Measurements from ENCODE around the gene SORCS2. TPM values are rescaled to one million over a fixed set of nuclear protein-coding genes. Genes with fewer than 3 reads are reported as not detected.

SORCS2 gene
- total and polyA plus RNA-seq, 2 of the 4 experiments (the other 2 are of a cell fraction): 0.36 to 0.62 TPM

DNA sequence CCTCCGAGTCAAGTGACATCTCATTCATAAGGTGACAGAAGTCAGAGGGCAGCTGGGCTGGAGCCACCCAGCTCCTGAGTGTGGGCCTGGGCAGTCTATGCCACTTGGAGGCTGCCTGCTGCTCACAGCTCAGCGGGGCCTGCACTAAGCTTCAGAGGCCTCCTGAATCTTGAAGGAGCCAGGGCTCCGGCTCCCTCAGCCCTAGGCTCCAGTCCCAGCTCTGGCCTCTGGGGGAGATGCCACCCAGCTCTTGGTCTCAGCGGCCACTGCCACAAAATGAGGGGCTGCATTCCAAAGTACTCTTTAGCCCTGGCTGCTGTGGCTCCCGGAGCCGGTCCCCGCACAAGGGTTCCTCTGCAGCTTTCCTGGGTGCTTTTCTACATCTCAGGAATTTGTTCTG lies 275.1 kb downstream of the SORCS2 start:
- ChIA-PET CTCF (no interaction called here), POLR2A (ENCODE audit: unreplicated experiment) (no interaction called here)
- no TSS peak for BruUV-seq (replicated peaks)
- Histone ChIP-seq H4K5ac (ENCODE audit: low read depth, low read length) (no peak overlapping the region), H2BK15ac (ENCODE audit: low read depth, low read length) (no peak overlapping the region), H2BK120ac (ENCODE audit: low read depth, low read length) (no peak overlapping the region), H2AFZ (replicated peaks; ENCODE audit: low read length, poor library complexity) (no peak overlapping the region), H3K14ac (replicated peaks; ENCODE audit: low read depth, low read length) (no peak overlapping the region), H3K9me1 (ENCODE audit: insufficient read depth, low read length) (no peaks in the 10 kb centered on the region), H3K4me1 (ENCODE audit: control insufficient read depth, insufficient read depth, low read length) (no peaks in the 10 kb centered on the region), H2BK5ac (ENCODE audit: low read depth, low read length, poor library complexity, severe bottlenecking) (no peak overlapping the region), H3K9me3 (ENCODE audit: control insufficient read depth, insufficient read depth, low read length) (peaks cover 4% of the 10 kb centered on the region; the same call in 1 of the 2 replicates), H3K27me3 (ENCODE audit: control insufficient read depth, insufficient read depth, low read length) (peaks cover 28% of the 10 kb centered on the region), H3K4me2 (ENCODE audit: low read depth, low read length) (no peak overlapping the region), H3K4ac (ENCODE audit: low read depth, low read length) (no peak overlapping the region), H3K23ac (ENCODE audit: low read depth, low read length) (no peak overlapping the region), H3K79me1 (ENCODE audit: low read depth in 1 of 2, low read length in 2 of 2) (no peaks in the 10 kb centered on the region), H4K91ac (ENCODE audit: insufficient read depth, low read depth, low read length) (no peak overlapping the region), H2AK9ac (replicated peaks; ENCODE audit: low read depth, low read length, poor library complexity) (no peak overlapping the region), H4K20me1 (ENCODE audit: insufficient read depth, low read length) (no peaks in the 10 kb centered on the region), H3K27ac (ENCODE audit: insufficient read depth, low read length) (no peak overlapping the region), H2AK5ac (ENCODE audit: low read depth, low read length) (no peak overlapping the region), H3K9ac (ENCODE audit: low read depth, low read length) (no peak overlapping the region), H3K36me3 (ENCODE audit: control insufficient read depth, insufficient read depth, low read length) (no peaks in the 10 kb centered on the region), H3K56ac (ENCODE audit: extremely low read depth, insufficient read depth, low read length) (no peak overlapping the region), H3K4me3 (ENCODE audit: insufficient read depth, low read depth, low read length) (no peak overlapping the region), H2BK20ac (ENCODE audit: low read depth, low read length) (no peak overlapping the region), H3K18ac (ENCODE audit: low read depth, low read length) (no peak overlapping the region), H4K8ac (ENCODE audit: low read depth in 2 of 2, low read length in 2 of 2) (no peak overlapping the region)
- in situ Hi-C loops (cut with MboI; ENCODE audit: low sequenced_read_pairs): no loop called here
- intact Hi-C loops (cut with micrococcal nuclease): no loop called here
- dilution Hi-C loops (cut with HindIII; ENCODE audit: low sequenced_read_pairs, unreplicated experiment): no loop called here
- TF ChIP-seq MAZ (IDR thresholded peaks at IDR 0.05; ENCODE audit: borderline replicate concordance, low read depth, low read length): no peak
- TF ChIP-seq BHLHE40 (IDR thresholded peaks at IDR 0.05; ENCODE audit: low read depth, low read length): no peak
- no peak for TF ChIP-seq CHD1 (IDR thresholded peaks at IDR 0.05; ENCODE audit: low read depth, low read length)
- TF ChIP-seq RAD21 (IDR thresholded peaks at IDR 0.05; ENCODE audit: low read length): no peak
- no peak for TF ChIP-seq CEBPB (IDR thresholded peaks at IDR 0.05; ENCODE audit: low read depth, low read length)
- TF ChIP-seq, protein P1, sequence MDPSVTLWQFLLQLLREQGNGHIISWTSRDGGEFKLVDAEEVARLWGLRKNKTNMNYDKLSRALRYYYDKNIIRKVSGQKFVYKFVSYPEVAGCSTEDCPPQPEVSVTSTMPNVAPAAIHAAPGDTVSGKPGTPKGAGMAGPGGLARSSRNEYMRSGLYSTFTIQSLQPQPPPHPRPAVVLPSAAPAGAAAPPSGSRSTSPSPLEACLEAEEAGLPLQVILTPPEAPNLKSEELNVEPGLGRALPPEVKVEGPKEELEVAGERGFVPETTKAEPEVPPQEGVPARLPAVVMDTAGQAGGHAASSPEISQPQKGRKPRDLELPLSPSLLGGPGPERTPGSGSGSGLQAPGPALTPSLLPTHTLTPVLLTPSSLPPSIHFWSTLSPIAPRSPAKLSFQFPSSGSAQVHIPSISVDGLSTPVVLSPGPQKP (IDR thresholded peaks at IDR 0.05; ENCODE audit: borderline replicate concordance, low read depth, low read length): no peak
- no peak for TF ChIP-seq FOS (IDR thresholded peaks at IDR 0.05; ENCODE audit: low read depth, low read length)
- TF ChIP-seq POLR2A (IDR thresholded peaks at IDR 0.05; ENCODE audit: low read depth, low read length): no peak
- no peak for TF ChIP-seq MAFK (IDR thresholded peaks at IDR 0.05; ENCODE audit: low read depth, low read length)
- TF ChIP-seq, protein P2, sequence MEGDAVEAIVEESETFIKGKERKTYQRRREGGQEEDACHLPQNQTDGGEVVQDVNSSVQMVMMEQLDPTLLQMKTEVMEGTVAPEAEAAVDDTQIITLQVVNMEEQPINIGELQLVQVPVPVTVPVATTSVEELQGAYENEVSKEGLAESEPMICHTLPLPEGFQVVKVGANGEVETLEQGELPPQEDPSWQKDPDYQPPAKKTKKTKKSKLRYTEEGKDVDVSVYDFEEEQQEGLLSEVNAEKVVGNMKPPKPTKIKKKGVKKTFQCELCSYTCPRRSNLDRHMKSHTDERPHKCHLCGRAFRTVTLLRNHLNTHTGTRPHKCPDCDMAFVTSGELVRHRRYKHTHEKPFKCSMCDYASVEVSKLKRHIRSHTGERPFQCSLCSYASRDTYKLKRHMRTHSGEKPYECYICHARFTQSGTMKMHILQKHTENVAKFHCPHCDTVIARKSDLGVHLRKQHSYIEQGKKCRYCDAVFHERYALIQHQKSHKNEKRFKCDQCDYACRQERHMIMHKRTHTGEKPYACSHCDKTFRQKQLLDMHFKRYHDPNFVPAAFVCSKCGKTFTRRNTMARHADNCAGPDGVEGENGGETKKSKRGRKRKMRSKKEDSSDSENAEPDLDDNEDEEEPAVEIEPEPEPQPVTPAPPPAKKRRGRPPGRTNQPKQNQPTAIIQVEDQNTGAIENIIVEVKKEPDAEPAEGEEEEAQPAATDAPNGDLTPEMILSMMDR (conservative IDR thresholded peaks at IDR 0.05; ENCODE audit: low read depth, low read length): no peak
- no peak for TF ChIP-seq NFE2L2 (IDR thresholded peaks at IDR 0.05; ENCODE audit: low read depth, low read length)
- no peak for TF ChIP-seq USF2 (IDR thresholded peaks at IDR 0.05; ENCODE audit: low read depth, low read length)
- TF ChIP-seq RFX5 (IDR thresholded peaks at IDR 0.05; ENCODE audit: low read depth, low read length): no peak
- TF ChIP-seq MXI1 (IDR thresholded peaks at IDR 0.05; ENCODE audit: borderline replicate concordance, low read depth, low read length): no peak
- WGBS, 2 experiments (ENCODE audit: extremely low coverage in 2 of 2, insufficient read length in 1 of 2): 58% methylated on average over 5 of the region's 7 CpGs; no CpG with 5 or more reads in 1 of the 2 experiments
- DNase-seq (no peak), ATAC-seq (ENCODE audit: low read depth) (no peak)
